Activated CD4-positive, CD25-positive, alpha-beta regulatory T cell treated with anti-CD3 and anti-CD28 coated beads, Interleukin-2, amount 50 U/mL, for 72 hours (primary cell): ENCODE data around the gene RAPGEF4.

Source experiments
- DNase-seq: peaks from one replicate; pipeline ENCODE4 v3.0.0; 2021

Gene RAPGEF4

DNA sequence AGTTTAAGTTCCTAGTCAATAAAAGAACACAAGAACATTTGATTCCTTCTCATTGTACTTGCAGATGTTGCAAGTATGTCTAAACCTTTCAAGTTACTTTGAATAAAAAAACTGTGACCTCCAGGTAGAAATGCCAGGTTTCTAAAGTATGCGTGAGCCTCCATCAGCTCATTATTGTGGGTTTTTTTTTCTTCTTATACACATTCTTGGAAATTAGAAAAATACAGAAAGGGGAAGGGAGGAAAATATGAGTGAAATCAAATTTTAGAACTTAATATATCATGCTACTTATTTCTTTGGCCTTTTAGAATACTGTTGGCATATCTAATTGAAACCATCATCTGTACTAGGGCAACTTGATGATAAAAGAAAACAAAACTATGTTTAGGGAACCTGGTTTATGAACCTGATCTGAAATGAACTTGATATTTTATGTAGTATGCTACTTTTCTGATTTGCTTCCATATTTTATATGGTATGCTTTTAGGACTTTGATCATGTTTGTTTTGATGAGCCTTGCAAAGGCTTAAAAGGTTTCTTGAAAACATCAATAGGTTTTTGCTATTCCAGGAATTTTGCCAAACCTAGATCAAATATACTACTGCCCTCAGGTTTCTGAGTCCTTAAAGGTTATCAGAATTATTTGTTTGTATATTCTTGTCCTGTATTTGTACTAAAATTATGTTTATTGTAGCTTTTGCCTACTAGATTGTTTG is 209.3 kb downstream of the RAPGEF4 start:
- no peak for DNase-seq

- no peak for DNase-seq
Measured at GRCh38 chr2:172945510-172945850, 209.8 kb downstream of the RAPGEF4 start.

- DNase-seq: no peak
Measured at GRCh38 chr2:172947461-172948153, 212.0 kb downstream of the RAPGEF4 start.

DNA sequence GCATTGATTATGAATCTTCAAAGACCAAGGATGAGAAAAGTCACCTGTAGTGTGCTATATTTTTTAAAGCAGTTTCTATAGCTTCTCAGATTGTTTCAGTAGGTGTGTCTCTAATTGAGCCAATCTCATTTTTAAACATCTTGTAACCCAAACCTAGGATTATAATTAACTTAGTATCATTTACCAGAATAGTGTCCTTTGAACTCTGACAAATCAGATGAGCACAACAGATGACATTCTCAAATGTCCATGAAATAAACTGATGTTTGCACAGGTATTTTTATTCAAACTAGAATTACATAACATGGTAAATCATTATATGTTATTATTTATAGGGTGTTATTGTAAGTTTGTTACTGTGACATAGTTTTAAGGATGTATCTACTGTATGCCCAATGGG is 213.9 kb downstream of the RAPGEF4 start:
- no peak for DNase-seq

DNA sequence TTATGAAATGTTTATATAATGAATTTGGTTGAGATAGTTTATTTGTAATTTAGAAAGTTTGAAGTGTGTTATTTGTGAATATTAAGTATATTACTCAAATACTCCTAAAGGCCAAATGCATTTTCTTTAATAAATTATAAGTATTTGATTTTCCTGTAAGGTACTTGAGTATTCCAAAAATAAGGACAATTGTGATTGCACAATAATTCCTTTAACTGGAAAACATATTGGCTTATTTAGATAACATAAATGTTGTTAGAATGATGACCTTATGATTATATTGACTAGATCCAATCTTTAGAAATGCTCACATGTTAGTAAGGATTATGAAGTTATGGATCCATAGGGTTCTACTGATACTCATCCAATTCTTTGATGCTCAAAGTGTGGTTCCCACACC is 214.9 kb downstream of the RAPGEF4 start:
- DNase-seq: no peak

DNA sequence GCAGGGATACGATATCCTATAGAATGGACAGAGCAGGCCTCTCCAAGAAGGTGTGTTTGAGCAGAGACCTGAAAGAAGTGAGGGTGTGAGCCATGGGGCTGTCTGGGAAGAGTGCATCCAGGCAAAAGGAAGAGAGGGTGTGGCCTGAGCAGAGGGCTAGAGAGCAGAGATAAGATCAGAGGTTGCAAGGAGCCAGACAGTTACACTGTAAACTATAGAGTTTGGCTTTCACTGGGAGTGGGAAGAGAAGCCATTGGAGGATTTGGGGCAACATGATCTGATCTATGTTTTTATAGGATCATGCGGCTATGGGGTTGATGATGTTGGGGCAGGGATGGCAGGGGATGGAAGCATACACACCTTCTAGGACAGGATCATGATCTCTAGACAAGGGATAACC is 215.9 kb downstream of the RAPGEF4 start:
- DNase-seq: no peak

DNA sequence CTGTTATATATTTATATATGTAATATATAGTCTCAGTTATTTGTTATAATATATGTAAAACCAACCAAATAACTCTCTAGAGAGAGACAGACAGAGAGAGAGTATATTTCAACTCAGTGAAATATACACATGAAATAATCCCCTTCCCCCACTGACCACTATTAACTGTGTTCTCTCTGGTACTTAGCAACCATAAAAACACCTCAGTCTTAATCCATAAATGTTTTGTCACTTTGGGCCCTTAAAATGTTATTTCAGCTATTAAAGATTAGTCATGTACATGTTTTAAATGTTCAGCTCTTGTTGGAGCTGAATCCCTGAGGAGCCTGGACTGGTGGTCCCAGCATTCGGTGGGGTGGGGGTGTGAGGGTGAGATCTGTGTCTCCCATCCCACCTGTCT is 217.8 kb downstream of the RAPGEF4 start:
- DNase-seq: no peak

DNA sequence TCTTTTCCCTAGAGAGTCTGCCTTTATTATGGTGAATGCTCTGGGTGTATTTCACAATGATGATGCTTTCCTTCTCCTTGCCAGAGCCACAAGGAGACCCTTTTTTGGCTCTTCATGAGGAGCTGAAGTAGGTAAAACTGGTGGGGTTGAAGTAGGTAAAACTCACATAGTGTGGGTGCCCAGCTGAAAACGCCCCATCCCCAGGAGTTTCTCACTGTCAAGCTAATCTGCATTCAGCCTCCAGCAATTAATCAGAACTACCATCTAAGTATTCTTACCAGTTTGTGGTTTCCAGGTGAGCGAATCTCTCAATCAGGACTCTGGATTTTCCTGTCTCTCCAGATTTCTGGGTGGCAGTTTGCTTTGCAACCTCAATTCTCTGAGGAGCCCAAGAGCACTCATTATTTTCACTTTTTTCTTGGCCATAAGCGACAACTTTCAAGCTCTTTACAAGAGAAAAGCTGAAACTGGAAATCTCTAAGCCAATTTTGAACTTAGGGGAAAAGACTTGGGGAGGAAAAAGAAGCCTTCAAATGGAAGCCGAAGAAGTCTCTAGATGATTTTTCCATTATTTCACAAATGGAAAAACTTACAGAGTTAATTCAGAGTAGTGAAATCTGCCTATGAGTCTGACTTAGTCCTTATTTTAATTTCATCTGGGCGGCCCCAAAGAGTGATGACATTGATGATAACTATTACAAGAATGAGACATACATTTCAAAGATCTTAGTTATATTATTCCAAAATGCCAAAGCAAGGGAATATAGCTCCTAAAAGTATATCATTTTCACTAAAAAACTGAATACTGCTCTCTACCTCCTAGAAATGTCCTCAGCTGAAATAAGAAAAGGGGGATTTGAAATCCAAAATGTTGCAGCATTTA is 218.6 kb downstream of the RAPGEF4 start:
- DNase-seq: no peak

DNA sequence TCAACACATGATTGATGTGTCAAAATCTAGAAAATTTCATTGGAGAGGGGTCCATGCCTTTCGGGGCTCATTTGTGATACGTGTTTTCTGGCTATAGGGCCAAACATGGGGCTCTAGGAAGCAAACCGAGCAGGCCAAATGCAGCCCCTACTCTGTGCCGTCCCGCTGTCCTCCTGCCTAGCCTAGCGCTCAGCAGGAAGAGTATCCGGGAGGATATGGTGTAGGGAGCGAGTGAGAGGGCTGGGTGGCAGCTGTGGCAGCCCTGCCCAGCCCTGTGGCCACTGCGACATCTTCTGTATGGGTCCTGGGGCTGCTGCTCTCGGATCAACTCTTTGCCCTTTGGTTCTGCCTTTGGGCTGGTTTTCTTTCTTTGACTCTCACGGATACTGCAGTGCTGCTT is 219.9 kb downstream of the RAPGEF4 start:
- no peak for DNase-seq

DNA sequence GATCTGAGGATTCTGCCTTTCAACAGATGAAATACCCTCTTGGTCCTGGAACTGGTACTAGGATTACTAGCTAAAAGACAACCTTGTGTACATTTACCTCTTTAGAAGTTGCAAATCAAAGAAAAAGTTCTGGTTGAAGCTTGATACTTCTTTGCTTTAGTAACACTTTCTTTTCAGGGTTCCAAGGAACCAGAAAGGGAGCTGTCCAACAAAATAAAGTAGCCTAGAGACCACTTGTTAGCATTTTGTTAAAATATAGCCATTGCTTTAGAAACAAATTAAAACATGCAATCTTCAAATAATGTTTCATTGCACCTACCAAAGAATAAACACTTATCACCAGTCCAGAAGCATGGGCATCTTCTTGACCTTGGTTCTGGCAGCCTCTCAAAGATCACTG is 222.1 kb downstream of the RAPGEF4 start:
- DNase-seq: no peak

- no peak for DNase-seq
Measured at GRCh38 chr2:172962082-172962481, 226.4 kb downstream of the RAPGEF4 start.

- DNase-seq: no peak
Measured at GRCh38 chr2:172962824-172963223, 227.2 kb downstream of the RAPGEF4 start.

GRCh38 chr2:172964511-172965139 is 229.0 kb downstream of the RAPGEF4 start:
- no peak for DNase-seq

- no peak for DNase-seq
Measured at GRCh38 chr2:172965433-172966212, 230.0 kb downstream of the RAPGEF4 start.

- DNase-seq: no peak
Measured at GRCh38 chr2:172967036-172967982, 231.7 kb downstream of the RAPGEF4 start.

- no peak for DNase-seq
Measured at GRCh38 chr2:172968061-172968469, 232.4 kb downstream of the RAPGEF4 start.

- no peak for DNase-seq
Measured at GRCh38 chr2:172969166-172969565, 233.5 kb downstream of the RAPGEF4 start.

DNA sequence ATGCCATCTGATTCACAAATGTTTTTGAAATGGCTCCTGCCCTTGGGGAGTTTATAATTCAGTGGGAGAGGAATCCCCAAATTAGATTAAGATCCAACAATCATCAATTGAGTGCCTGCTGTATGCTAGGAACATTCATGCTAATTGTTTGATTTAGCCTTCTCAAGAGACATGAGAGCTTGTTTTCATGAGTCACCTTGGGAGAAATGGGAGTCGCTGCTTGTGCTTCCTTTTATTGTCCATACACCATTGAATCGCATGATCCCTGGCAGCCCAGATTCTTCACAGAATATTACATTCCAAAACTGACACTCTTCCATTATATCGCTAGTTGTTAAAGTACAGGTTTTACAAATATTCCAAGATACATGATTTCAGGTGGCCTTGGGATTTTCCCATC is 234.0 kb downstream of the RAPGEF4 start:
- DNase-seq: no peak

DNA sequence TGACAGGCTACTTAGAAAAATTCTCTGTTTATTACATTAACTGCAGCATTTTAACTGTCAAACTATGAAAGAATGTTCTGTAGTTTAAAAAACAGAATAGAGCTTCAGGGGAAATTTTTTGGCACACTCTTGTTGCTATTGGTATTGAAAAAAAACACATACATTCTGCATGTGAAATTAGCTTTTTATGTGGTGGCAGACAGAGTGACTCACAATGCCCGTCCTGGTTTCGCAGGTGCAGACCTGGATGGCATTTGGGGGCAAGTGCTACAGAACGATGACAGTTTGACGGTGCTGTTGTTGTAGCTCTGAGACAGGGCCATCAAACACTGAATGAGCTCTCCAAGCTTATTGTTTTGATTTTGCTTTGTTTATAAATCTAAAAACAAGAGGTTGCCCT is 235.0 kb downstream of the RAPGEF4 start:
- no peak for DNase-seq

DNA sequence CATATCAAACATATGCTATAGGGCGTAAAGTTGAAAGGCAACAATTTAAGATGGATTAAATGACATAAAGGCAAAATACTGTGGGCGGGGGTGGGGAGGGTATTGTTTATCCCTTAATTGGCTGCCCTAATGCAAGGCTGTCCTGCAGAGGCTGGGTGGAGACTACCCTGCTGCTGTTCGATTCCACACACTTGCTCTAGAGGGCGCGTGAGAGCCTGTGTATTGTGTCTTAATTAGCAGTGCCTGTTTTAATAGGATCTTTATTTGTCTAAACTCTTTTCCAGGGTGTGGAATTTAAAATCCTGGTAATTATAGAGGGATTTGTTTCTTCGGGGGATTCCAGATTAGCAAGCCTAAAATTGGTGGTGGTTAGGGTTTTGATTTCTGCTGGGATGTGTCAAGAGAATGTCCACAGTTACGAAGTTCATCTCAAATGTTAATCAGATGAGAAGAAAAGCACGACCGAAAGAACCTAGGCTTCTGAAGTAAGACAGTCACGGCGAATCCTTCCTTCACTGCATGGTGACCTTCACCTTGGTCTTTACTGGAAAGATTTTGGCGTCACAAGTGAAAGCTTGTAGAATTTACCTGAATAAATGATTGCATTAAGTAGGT is 236.5 kb downstream of the RAPGEF4 start:
- no peak for DNase-seq

DNA sequence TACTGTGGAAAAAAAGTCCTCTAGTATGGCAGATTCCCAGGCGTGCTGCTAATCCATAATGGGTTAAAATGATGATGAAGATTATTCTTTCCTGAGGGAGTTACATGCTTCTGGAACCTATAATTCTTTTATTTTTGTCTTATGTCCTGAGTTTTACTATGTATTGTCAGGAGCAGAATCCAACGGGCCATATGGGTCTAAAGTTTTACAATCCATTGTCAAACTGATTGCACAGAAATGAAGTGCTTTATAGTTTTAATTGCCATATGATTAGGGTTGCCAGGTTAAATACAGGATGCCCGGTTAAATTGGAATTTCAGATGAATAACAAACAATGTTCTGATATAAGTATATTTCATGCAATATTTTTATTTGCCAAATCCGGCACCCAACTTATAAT is 239.1 kb downstream of the RAPGEF4 start:
- no peak for DNase-seq
